HEK293 (cell line): ENCODE data around the gene JMJD6.

Experiments used
- CTCF ChIA-PET: fragments of 350-600 bp; formaldehyde crosslinking; extraction: SDS; loops from one replicate; lab custom pipeline; 2021; ENCODE audit warnings: antibody characterized with exemption; lab: Yijun Ruan, JAX
- POLR2A ChIA-PET: fragments of 300-600 bp; formaldehyde crosslinking; extraction: SDS; loops from one replicate; lab custom pipeline; 2020; ENCODE audit warnings: antibody characterized with exemption, inconsistent platforms; lab: Yijun Ruan, JAX
- H3K27ac ChIP-seq: fragments of 200-500 bp; sonication (Bioruptor generic); 2 replicates; pipeline ENCODE4 v1.5.1; 2014; ENCODE audit warnings: low read depth, low read length, control low read depth, inconsistent platforms; ENCODE audit errors: extremely low read depth
- H3K36me3 ChIP-seq, 2 experiments: fragments of 200-500 bp in 1 of 2; sonication (Bioruptor generic) in 1 of 2; 1 replicate in 1 of 2; 2 replicates in 1 of 2; pipeline ENCODE4 v1.5.1; 2014 to 2017; ENCODE audit warnings: inconsistent platforms in 2 of 2, low read length in 2 of 2; ENCODE audit not compliant: control insufficient read depth in 2 of 2, insufficient read depth in 1 of 2
- H3K4me1 ChIP-seq: fragments of 200-500 bp; sonication (Bioruptor generic); 2 replicates; pipeline ENCODE4 v1.5.1; 2014; ENCODE audit warnings: mild to moderate bottlenecking, low read length, inconsistent platforms; ENCODE audit not compliant: control insufficient read depth, insufficient read depth
- H3K4me3 ChIP-seq: 2 replicates; pipeline ENCODE4 v1.5.1; 2011; ENCODE audit warnings: low read depth, mild to moderate bottlenecking, control low read depth, low read length, moderate library complexity
- H3K9me3 ChIP-seq: fragments of 200-500 bp; sonication (Bioruptor generic); 2 replicates; pipeline ENCODE4 v1.5.1; 2014; ENCODE audit warnings: low read depth, low read length, inconsistent platforms; ENCODE audit not compliant: control insufficient read depth, insufficient read depth
- ELK4 ChIP-seq: IDR thresholded peaks from 2 replicates; pipeline ENCODE4 v1.6.1; 2011; ENCODE audit warnings: mild to moderate bottlenecking, low read depth, low read length, borderline replicate concordance
- GLIS1 ChIP-seq: fragments of 450-650 bp; formaldehyde crosslinking; IDR thresholded peaks from 2 replicates; pipeline ENCODE4 v1.5.1; 2016; ENCODE audit warnings: missing biosample characterization, missing genetic modification characterization
- HOXA7 ChIP-seq: sonication (generic); formaldehyde crosslinking; IDR thresholded peaks from 2 replicates; pipeline ENCODE4 v1.8.1; 2022; ENCODE audit warnings: missing genetic modification reagents, borderline replicate concordance
- KLF10 ChIP-seq: fragments of 450-650 bp; IDR thresholded peaks from 2 replicates; pipeline ENCODE4 v1.5.1; 2018; ENCODE audit warnings: missing biosample characterization, mild to moderate bottlenecking, missing genetic modification characterization
- REPIN1 ChIP-seq: fragments of 450-650 bp; formaldehyde crosslinking; IDR thresholded peaks from 2 replicates; pipeline ENCODE4 v1.5.1; 2017; ENCODE audit warnings: missing biosample characterization, missing genetic modification characterization, low read depth
- SCRT1 ChIP-seq: fragments of 450-650 bp; formaldehyde crosslinking; IDR thresholded peaks from 2 replicates; pipeline ENCODE4 v1.5.1; 2016; ENCODE audit warnings: missing biosample characterization, missing genetic modification characterization, borderline replicate concordance
- SCRT2 ChIP-seq: fragments of 450-650 bp; formaldehyde crosslinking; IDR thresholded peaks from 2 replicates; pipeline ENCODE4 v1.5.1; 2016; ENCODE audit warnings: missing biosample characterization, missing genetic modification characterization
- YY2 ChIP-seq: fragments of 450-650 bp; formaldehyde crosslinking; IDR thresholded peaks from 2 replicates; pipeline ENCODE4 v1.5.1; 2016; ENCODE audit warnings: missing biosample characterization, missing genetic modification characterization
- ZBTB11 ChIP-seq: fragments of 450-650 bp; formaldehyde crosslinking; conservative IDR thresholded peaks from 2 replicates; pipeline ENCODE4 v1.5.1; 2016; ENCODE audit warnings: low read depth, missing biosample characterization, missing genetic modification characterization
- ZBTB7A ChIP-seq: fragments of 450-650 bp; formaldehyde crosslinking; IDR thresholded peaks from 2 replicates; pipeline ENCODE4 v1.5.1; 2016; ENCODE audit warnings: low read depth, missing biosample characterization, missing genetic modification characterization
- ZNF112 ChIP-seq: fragments of 450-650 bp; formaldehyde crosslinking; IDR thresholded peaks from 2 replicates; pipeline ENCODE4 v1.5.0; 2017; ENCODE audit warnings: missing biosample characterization, missing genetic modification characterization
- ZNF184 ChIP-seq: fragments of 450-650 bp; IDR thresholded peaks from 2 replicates; pipeline ENCODE4 v1.5.1; 2018; ENCODE audit warnings: missing biosample characterization, mild to moderate bottlenecking, missing genetic modification characterization
- ZNF266 ChIP-seq: fragments of 450-650 bp; formaldehyde crosslinking; IDR thresholded peaks from 2 replicates; pipeline ENCODE4 v1.5.1; 2016; ENCODE audit warnings: missing biosample characterization, missing genetic modification characterization, low read depth
- ZNF335 ChIP-seq: fragments of 450-650 bp; formaldehyde crosslinking; conservative IDR thresholded peaks from 2 replicates; pipeline ENCODE4 v1.5.1; 2016; ENCODE audit warnings: missing biosample characterization, missing genetic modification characterization
- ZNF350 ChIP-seq: fragments of 450-650 bp; formaldehyde crosslinking; IDR thresholded peaks from 2 replicates; pipeline ENCODE4 v1.5.0; 2017; ENCODE audit warnings: missing biosample characterization, mild to moderate bottlenecking, missing genetic modification characterization
- ZNF48 ChIP-seq: fragments of 450-650 bp; formaldehyde crosslinking; IDR thresholded peaks from 2 replicates; pipeline ENCODE4 v1.5.1; 2016; ENCODE audit warnings: missing biosample characterization, missing genetic modification characterization
- ZNF544 ChIP-seq: fragments of 450-650 bp; formaldehyde crosslinking; IDR thresholded peaks from 2 replicates; pipeline ENCODE4 v1.5.0; 2017; ENCODE audit warnings: missing biosample characterization, missing genetic modification characterization
- ZNF555 ChIP-seq: fragments of 450-650 bp; formaldehyde crosslinking; conservative IDR thresholded peaks from 2 replicates; pipeline ENCODE4 v1.5.1; 2017; ENCODE audit warnings: missing biosample characterization, mild to moderate bottlenecking, missing genetic modification characterization, inconsistent platforms
- ZNF596 ChIP-seq: fragments of 450-650 bp; IDR thresholded peaks from 2 replicates; pipeline ENCODE4 v1.5.0; 2018; ENCODE audit warnings: missing biosample characterization, mild to moderate bottlenecking, missing genetic modification characterization, moderate library complexity
- ZNF610 ChIP-seq: fragments of 450-650 bp; formaldehyde crosslinking; IDR thresholded peaks from 2 replicates; pipeline ENCODE4 v1.5.1; 2016; ENCODE audit warnings: missing biosample characterization, missing genetic modification characterization, borderline replicate concordance
- ZNF623 ChIP-seq: fragments of 450-650 bp; formaldehyde crosslinking; IDR thresholded peaks from 2 replicates; pipeline ENCODE4 v1.5.1; 2016; ENCODE audit warnings: missing biosample characterization, missing genetic modification characterization
- ZNF645 ChIP-seq: fragments of 450-650 bp; formaldehyde crosslinking; IDR thresholded peaks from 2 replicates; pipeline ENCODE4; 2016; ENCODE audit warnings: missing biosample characterization, missing genetic modification characterization
- ZNF658 ChIP-seq: fragments of 450-650 bp; formaldehyde crosslinking; IDR thresholded peaks from 2 replicates; pipeline ENCODE4; 2016; ENCODE audit warnings: missing biosample characterization, missing genetic modification characterization
- ZNF670 ChIP-seq: fragments of 450-650 bp; formaldehyde crosslinking; IDR thresholded peaks from 2 replicates; pipeline ENCODE4 v1.5.1; 2016; ENCODE audit warnings: missing biosample characterization, missing genetic modification characterization, low read depth
- ZNF677 ChIP-seq: fragments of 450-650 bp; IDR thresholded peaks from 2 replicates; pipeline ENCODE4 v1.5.0; 2018; ENCODE audit warnings: missing biosample characterization, mild to moderate bottlenecking, missing genetic modification characterization, moderate library complexity
- ZNF791 ChIP-seq: fragments of 450-650 bp; formaldehyde crosslinking; IDR thresholded peaks from 2 replicates; pipeline ENCODE4 v1.5.1; 2016; ENCODE audit warnings: missing biosample characterization, missing genetic modification characterization
- TF ChIP-seq, protein P1 (sequence below): fragments of 450-650 bp; formaldehyde crosslinking; IDR thresholded peaks from 2 replicates; pipeline ENCODE4 v1.5.1; 2016; ENCODE audit warnings: missing biosample characterization, missing genetic modification characterization, low read depth
- TF ChIP-seq, protein P2 (sequence below): fragments of 450-650 bp; formaldehyde crosslinking; IDR thresholded peaks from 2 replicates; pipeline ENCODE4 v1.5.1; 2016; ENCODE audit warnings: missing biosample characterization, missing genetic modification characterization

The JMJD6 gene

DNA sequence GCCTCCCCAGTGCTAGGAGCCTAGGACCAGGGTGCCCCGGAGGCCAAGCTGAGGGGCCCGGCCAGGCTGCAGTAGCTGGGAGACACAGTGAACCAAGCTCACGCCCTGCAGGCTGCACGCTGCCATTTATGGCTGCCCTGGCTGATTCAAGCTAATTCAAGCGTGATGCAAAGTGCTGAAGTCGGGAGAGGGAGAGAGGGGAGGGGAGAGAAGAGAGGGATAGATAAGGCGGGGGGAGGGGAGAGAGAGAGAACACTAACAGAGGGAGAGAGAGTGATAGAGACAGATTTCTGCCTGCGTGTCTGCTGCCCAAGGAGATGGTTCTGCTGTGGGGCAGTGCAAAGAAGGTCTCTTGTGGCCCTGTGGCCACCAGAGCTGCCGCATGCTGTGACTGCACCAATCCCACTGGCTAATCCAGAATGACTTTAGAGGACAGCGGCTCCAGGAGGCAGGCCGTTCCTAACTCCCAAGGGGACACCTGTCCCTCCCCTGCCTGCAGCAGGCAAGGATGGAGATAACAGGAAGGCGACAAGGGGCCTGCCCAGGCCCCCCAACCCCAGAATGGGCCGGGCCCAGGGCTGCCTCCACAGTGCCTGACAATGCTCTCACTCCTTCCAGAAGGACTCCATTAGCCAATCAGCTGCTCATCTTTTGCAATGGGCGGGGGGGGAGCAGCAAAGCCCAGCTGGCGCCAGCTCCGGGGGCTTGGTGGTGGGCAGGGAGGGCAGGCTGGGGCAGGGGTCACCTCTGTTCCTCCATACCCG lies 28.5 kb downstream of the JMJD6 start:
- H3K36me3 ChIP-seq, result peaks cover 6% of the 10 kb centered on the region in 2 experiments; a peak in 2 of 3 replicates
- TF ChIP-seq ZNF596 (tag by site-specific recombination) (peak; percentile 87), ZNF645 (tag by site-specific recombination) (no peak), ZNF677 (tag by site-specific recombination) (no peak), ZNF623 (tag by site-specific recombination) (peak; percentile 72), ELK4 (no peak), ZNF544 (tag by site-specific recombination) (no peak), REPIN1 (no peak), ZNF335 (peak; percentile 96), ZNF658 (tag by site-specific recombination) (no peak), ZNF610 (tag by site-specific recombination) (peak; percentile 90), KLF10 (tag by site-specific recombination) (no peak), ZNF350 (no peak), ZNF266 (tag by site-specific recombination) (no peak), SCRT1 (tag by site-specific recombination) (no peak), GLIS1 (tag by site-specific recombination) (peak; percentile 94), ZBTB7A (tag by site-specific recombination) (no peak), ZNF791 (tag by site-specific recombination) (no peak), ZBTB11 (tag by site-specific recombination) (peak; percentile 23; the same call in 1 of the 2 replicates), ZNF555 (no peak), SCRT2 (tag by site-specific recombination) (no peak), ZNF670 (tag by site-specific recombination) (no peak), HOXA7 (CRISPR knock-in tag) (no peak), YY2 (tag by site-specific recombination) (peak; percentile 76), ZNF48 (tag by site-specific recombination) (no peak), ZNF184 (tag by site-specific recombination) (no peak), ZNF112 (no peak)
- TF ChIP-seq, protein P1, sequence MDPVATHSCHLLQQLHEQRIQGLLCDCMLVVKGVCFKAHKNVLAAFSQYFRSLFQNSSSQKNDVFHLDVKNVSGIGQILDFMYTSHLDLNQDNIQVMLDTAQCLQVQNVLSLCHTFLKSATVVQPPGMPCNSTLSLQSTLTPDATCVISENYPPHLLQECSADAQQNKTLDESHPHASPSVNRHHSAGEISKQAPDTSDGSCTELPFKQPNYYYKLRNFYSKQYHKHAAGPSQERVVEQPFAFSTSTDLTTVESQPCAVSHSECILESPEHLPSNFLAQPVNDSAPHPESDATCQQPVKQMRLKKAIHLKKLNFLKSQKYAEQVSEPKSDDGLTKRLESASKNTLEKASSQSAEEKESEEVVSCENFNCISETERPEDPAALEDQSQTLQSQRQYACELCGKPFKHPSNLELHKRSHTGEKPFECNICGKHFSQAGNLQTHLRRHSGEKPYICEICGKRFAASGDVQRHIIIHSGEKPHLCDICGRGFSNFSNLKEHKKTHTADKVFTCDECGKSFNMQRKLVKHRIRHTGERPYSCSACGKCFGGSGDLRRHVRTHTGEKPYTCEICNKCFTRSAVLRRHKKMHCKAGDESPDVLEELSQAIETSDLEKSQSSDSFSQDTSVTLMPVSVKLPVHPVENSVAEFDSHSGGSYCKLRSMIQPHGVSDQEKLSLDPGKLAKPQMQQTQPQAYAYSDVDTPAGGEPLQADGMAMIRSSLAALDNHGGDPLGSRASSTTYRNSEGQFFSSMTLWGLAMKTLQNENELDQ (tag by site-specific recombination), result peak; percentile 58; the same call in 1 of the 2 replicates
- TF ChIP-seq, protein P2, sequence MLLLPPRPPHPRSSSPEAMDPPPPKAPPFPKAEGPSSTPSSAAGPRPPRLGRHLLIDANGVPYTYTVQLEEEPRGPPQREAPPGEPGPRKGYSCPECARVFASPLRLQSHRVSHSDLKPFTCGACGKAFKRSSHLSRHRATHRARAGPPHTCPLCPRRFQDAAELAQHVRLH (tag by site-specific recombination), result peak; percentile 85

More for the DNA sequence above, 28.5 kb downstream of the JMJD6 start:
- ChIA-PET POLR2A (interaction anchor here (0.5 to 2.5 kb wide), 21 partner anchors 9 to 344 kb away, joined by 3 to 17 read pairs (median 7); partner anchors contain the start of genes MFSD11, MXRA7, PRPSAP1 and SRSF2), CTCF (interaction anchor here (0.6 to 3.3 kb wide), 13 partner anchors 9 to 315 kb away, joined by 3 to 22 read pairs (median 5); partner anchors contain the start of gene MXRA7)
- Histone ChIP-seq H3K27ac (peak overlapping the region; percentile 79), H3K9me3 (no peaks in the 10 kb centered on the region), H3K4me1 (peaks cover 38% of the 10 kb centered on the region), H3K4me3 (no peak overlapping the region)
